B cell (primary cell): Measurements from ENCODE around the gene PCDHGB2.

Experiments
- EZH2 ChIP-seq: IDR thresholded peaks from 2 replicates; pipeline ENCODE4 v1.6.1; 2012; ENCODE audit warnings: borderline replicate concordance, low read depth, mild to moderate bottlenecking, moderate library complexity, low read length; ENCODE audit not compliant: insufficient read depth, poor library complexity, severe bottlenecking
- TF ChIP-seq, protein P1 (sequence below): fragments of 200-600 bp; IDR thresholded peaks from one replicate; pipeline ENCODE4 v1.8.0; 2022; ENCODE audit warnings: antibody characterized with exemption, mild to moderate bottlenecking

DNA sequence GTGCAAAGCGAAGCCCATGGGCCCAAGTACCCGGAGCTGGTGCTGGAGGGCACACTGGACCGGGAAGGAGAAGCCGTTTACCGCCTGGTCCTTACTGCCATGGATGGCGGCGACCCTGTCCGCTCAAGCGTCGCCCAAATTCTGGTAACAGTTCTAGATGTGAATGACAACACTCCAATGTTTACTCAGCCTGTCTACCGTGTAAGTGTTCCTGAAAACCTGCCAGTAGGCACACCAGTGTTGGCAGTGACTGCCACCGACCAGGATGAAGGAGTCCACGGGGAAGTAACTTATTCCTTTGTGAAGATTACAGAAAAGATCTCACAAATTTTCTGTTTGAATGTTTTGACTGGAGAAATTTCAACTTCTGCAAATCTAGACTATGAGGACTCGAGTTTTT lies 14.8 kb downstream of the PCDHGB2 start:
- TF ChIP-seq EZH2 = no peak
- TF ChIP-seq, protein P1, sequence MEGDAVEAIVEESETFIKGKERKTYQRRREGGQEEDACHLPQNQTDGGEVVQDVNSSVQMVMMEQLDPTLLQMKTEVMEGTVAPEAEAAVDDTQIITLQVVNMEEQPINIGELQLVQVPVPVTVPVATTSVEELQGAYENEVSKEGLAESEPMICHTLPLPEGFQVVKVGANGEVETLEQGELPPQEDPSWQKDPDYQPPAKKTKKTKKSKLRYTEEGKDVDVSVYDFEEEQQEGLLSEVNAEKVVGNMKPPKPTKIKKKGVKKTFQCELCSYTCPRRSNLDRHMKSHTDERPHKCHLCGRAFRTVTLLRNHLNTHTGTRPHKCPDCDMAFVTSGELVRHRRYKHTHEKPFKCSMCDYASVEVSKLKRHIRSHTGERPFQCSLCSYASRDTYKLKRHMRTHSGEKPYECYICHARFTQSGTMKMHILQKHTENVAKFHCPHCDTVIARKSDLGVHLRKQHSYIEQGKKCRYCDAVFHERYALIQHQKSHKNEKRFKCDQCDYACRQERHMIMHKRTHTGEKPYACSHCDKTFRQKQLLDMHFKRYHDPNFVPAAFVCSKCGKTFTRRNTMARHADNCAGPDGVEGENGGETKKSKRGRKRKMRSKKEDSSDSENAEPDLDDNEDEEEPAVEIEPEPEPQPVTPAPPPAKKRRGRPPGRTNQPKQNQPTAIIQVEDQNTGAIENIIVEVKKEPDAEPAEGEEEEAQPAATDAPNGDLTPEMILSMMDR = no peak
